Measurements from ENCODE around the gene OTUD3.
"Not testable (repeated sequence)": the region's sequence is repeated elsewhere in the genome, so short reads cannot be mapped to it uniquely, and the experiment has no call there.

The OTUD3 gene

GRCh38 chr1:19882111-19883071, at the start of gene OTUD3:
Gene OTUD3 (plus strand): TSS chr1:19882395. CDS start chr1:19882514, 119 bp downstream.
- H3K36me3 ChIP-seq (ENCODE audit: control insufficient read depth, insufficient read depth, low read length) = no peaks in the 10 kb centered on the region
- H3K9me3 ChIP-seq (ENCODE audit: control insufficient read depth, low read length) = no peaks in the 10 kb centered on the region
- H3K9ac ChIP-seq (ENCODE audit: low read length) = peak within 1 kb of the TSS; percentile 61
- H3K4me1 ChIP-seq (ENCODE audit: control insufficient read depth, insufficient read depth, low read length) = peaks cover 15% of the 10 kb centered on the region
- H3K27me3 ChIP-seq (ENCODE audit: control insufficient read depth, insufficient read depth, low read length) = no peaks in the 10 kb centered on the region
- peak within 1 kb of the TSS; percentile 48 for H3K4me3 ChIP-seq (ENCODE audit: low read length)

GRCh38 chr1:19835578-19835977, 46.6 kb upstream of the OTUD3 start:
- Histone ChIP-seq H3K27me3 (ENCODE audit: control insufficient read depth, insufficient read depth, low read length) (no peaks in the 10 kb centered on the region), H3K4me3 (ENCODE audit: low read length) (no peak overlapping the region), H3K36me3 (ENCODE audit: control insufficient read depth, insufficient read depth, low read length) (no peaks in the 10 kb centered on the region), H3K9ac (ENCODE audit: low read length) (no peak overlapping the region), H3K9me3 (ENCODE audit: control insufficient read depth, low read length) (no peaks in the 10 kb centered on the region), H3K4me1 (ENCODE audit: control insufficient read depth, insufficient read depth, low read length) (no peaks in the 10 kb centered on the region)

DNA sequence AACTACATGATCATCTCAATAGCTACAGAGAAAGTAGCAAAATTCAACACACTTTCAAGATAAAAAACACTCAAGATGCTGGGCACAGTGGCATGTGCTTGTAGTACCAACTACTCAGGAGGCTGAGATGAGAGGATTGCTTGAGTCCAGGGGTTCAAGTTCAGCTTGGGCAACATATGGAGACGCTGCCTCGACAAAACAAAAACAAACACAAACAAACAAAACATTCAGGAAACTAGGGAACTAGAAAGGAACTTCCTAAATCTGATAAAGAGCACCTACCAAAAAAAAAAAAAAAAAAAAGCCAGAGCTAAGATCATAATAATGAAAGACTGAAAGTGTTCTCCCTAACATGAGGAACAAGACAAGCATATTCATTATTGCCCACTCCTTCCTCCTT, 44.3 kb upstream of the OTUD3 start:
- H3K36me3 ChIP-seq (ENCODE audit: control insufficient read depth, insufficient read depth, low read length) = no peaks in the 10 kb centered on the region
- no peaks in the 10 kb centered on the region for H3K27me3 ChIP-seq (ENCODE audit: control insufficient read depth, insufficient read depth, low read length)
- H3K4me1 ChIP-seq (ENCODE audit: control insufficient read depth, insufficient read depth, low read length) = no peaks in the 10 kb centered on the region
- H3K9ac ChIP-seq (ENCODE audit: low read length) = no peak overlapping the region
- H3K9me3 ChIP-seq (ENCODE audit: control insufficient read depth, low read length) = no peaks in the 10 kb centered on the region
- H3K4me3 ChIP-seq (ENCODE audit: low read length) = no peak overlapping the region

DNA sequence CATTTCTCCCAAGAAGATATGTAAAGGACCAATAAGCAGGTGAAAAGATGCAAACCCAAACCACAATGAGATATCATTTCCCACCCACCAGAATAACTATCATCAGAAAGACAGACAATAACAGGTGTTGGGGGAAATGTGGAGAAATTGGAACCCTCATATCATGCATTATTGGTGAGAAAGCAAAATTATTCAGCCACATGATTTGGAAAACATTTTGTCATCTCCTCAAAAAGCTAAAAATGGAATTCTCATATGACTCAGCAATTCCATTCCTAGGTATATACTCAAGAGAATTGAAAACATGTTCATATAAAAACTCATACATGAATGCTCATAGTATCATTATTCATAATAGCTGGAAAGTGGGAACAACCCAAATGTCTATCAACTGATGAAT, 42.0 kb upstream of the OTUD3 start:
- Histone ChIP-seq H3K9ac (ENCODE audit: low read length) (no peak overlapping the region), H3K27me3 (ENCODE audit: control insufficient read depth, insufficient read depth, low read length) (no peaks in the 10 kb centered on the region), H3K4me3 (ENCODE audit: low read length) (no peak overlapping the region), H3K36me3 (ENCODE audit: control insufficient read depth, insufficient read depth, low read length) (no peaks in the 10 kb centered on the region), H3K4me1 (ENCODE audit: control insufficient read depth, insufficient read depth, low read length) (no peaks in the 10 kb centered on the region), H3K9me3 (ENCODE audit: control insufficient read depth, low read length) (no peaks in the 10 kb centered on the region)

DNA sequence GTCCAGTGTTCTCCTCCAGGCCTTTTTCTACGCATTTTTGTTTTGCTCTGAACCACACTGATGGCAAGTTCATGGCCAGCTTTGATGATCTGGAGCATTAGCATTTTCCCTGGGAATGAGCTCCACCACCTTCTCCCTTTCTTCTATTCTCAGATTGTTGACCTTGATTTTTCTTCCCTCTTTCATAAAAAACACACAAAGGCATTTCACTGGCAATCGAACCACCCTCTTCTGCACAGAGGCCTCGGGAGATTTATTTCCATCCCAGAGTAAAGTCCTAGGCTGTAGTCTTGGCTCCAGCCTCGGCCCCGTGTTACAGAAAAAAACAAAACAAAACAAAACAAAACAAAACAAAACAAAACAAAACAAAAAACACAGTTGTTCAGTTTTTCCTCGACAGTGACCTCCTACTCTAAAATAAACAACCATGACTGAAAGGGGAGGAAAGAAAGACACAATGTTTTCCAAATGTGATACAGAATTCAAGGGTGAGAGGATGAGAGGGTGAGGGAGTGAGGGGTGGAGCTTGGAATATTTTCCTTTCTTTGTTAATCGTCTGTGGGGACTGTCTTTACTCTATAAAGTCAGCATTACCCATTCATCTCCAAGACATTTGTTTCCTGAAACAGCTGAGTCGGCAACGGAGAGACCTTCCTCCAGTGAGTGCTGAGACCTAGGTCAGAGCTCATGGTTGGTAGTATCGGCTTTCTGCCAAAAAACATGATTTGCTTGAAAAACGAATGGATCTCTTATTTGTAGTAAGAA, 37.3 kb upstream of the OTUD3 start:
- no peak overlapping the region for H3K4me3 ChIP-seq (ENCODE audit: low read length)
- no peaks in the 10 kb centered on the region for H3K27me3 ChIP-seq (ENCODE audit: control insufficient read depth, insufficient read depth, low read length)
- no peaks in the 10 kb centered on the region for H3K9me3 ChIP-seq (ENCODE audit: control insufficient read depth, low read length)
- H3K36me3 ChIP-seq (ENCODE audit: control insufficient read depth, insufficient read depth, low read length) = no peaks in the 10 kb centered on the region
- peaks cover 12% of the 10 kb centered on the region for H3K4me1 ChIP-seq (ENCODE audit: control insufficient read depth, insufficient read depth, low read length)
- H3K9ac ChIP-seq (ENCODE audit: low read length) = no peak overlapping the region

GRCh38 chr1:19845555-19845954, 36.6 kb upstream of the OTUD3 start:
- Histone ChIP-seq H3K4me3 (ENCODE audit: low read length) (no peak overlapping the region), H3K27me3 (ENCODE audit: control insufficient read depth, insufficient read depth, low read length) (no peaks in the 10 kb centered on the region), H3K9me3 (ENCODE audit: control insufficient read depth, low read length) (no peaks in the 10 kb centered on the region), H3K4me1 (ENCODE audit: control insufficient read depth, insufficient read depth, low read length) (peaks cover 12% of the 10 kb centered on the region), H3K9ac (ENCODE audit: low read length) (no peak overlapping the region), H3K36me3 (ENCODE audit: control insufficient read depth, insufficient read depth, low read length) (no peaks in the 10 kb centered on the region)

GRCh38 chr1:19846338-19846737, 35.9 kb upstream of the OTUD3 start:
- Histone ChIP-seq H3K9ac (ENCODE audit: low read length) (no peak overlapping the region), H3K36me3 (ENCODE audit: control insufficient read depth, insufficient read depth, low read length) (no peaks in the 10 kb centered on the region), H3K4me1 (ENCODE audit: control insufficient read depth, insufficient read depth, low read length) (peaks cover 12% of the 10 kb centered on the region), H3K4me3 (ENCODE audit: low read length) (no peak overlapping the region), H3K9me3 (ENCODE audit: control insufficient read depth, low read length) (no peaks in the 10 kb centered on the region), H3K27me3 (ENCODE audit: control insufficient read depth, insufficient read depth, low read length) (no peaks in the 10 kb centered on the region)

DNA sequence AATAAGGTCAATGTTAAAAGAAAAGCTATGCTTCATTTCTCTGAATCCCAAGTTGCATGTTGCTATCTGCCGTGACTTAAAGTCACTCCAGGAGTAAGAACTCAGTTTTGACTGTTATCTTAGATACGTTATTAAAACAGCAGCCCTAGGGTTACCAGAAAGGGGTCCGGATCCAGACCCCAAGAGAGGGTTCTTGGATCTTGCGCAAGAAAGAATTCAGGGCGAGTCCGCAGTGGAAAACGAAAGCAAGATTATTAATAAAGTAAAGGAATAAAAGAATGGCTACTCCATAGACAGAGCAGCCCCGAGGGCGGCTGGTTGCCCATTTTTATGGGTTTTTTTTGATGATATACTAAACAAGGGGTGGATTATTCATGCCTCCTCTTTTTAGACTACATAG, 34.9 kb upstream of the OTUD3 start:
- not testable (repeated sequence) for H3K4me3 ChIP-seq (ENCODE audit: low read length)

DNA sequence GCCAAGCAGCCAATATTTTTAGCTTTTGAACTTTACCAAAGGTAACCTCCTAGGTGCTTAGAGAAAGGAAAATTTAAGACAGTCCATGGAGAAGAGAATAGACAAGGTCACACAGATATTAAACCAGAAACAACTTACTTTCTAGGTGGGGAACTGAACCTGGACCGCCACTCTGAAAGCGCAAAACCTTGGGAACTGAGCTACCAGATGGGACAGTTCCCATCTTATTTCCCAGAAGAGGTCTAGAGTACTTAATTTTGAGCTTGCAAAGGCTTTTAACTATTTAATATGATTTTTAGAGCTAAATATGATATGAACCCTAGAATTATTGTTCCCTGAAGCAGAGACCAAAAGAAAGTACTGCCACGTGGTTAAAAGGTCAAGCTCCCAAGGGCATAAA, 32.9 kb upstream of the OTUD3 start:
- not testable (repeated sequence) for H3K9ac ChIP-seq (ENCODE audit: low read length); H3K36me3 ChIP-seq (ENCODE audit: control insufficient read depth, insufficient read depth, low read length); H3K27me3 ChIP-seq (ENCODE audit: control insufficient read depth, insufficient read depth, low read length); H3K4me3 ChIP-seq (ENCODE audit: low read length); H3K9me3 ChIP-seq (ENCODE audit: control insufficient read depth, low read length)
- peaks cover 12% of the 10 kb centered on the region for H3K4me1 ChIP-seq (ENCODE audit: control insufficient read depth, insufficient read depth, low read length)

More for the DNA sequence above, 34.9 kb upstream of the OTUD3 start:
- not testable (repeated sequence) for H3K9ac ChIP-seq (ENCODE audit: low read length); H3K9me3 ChIP-seq (ENCODE audit: control insufficient read depth, low read length); H3K27me3 ChIP-seq (ENCODE audit: control insufficient read depth, insufficient read depth, low read length); H3K36me3 ChIP-seq (ENCODE audit: control insufficient read depth, insufficient read depth, low read length)
- peaks cover 12% of the 10 kb centered on the region for H3K4me1 ChIP-seq (ENCODE audit: control insufficient read depth, insufficient read depth, low read length)

DNA sequence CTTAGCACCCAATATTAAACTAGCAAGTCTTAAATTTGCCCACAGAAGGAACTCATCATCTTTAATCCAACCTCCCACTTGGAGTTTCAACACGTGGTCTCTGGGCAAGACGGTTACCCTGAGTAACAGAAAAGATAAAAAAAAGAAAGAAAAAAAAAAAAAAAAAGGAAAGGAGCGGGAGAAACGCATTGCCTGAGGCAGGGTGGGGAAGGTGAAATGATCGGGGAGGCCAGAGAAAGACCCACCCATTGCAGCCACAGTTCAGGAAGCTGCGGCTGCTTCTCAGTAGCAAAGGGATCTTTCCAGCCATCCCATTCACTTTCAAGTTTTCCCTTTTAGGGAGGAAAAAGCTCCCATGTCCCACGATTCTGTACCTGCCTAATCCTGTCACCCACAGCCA, 32.0 kb upstream of the OTUD3 start:
- no peak overlapping the region for H3K9ac ChIP-seq (ENCODE audit: low read length)
- no peaks in the 10 kb centered on the region for H3K36me3 ChIP-seq (ENCODE audit: control insufficient read depth, insufficient read depth, low read length)
- no peak overlapping the region for H3K4me3 ChIP-seq (ENCODE audit: low read length)
- no peaks in the 10 kb centered on the region for H3K9me3 ChIP-seq (ENCODE audit: control insufficient read depth, low read length)
- no peaks in the 10 kb centered on the region for H3K27me3 ChIP-seq (ENCODE audit: control insufficient read depth, insufficient read depth, low read length)
- peaks cover 12% of the 10 kb centered on the region for H3K4me1 ChIP-seq (ENCODE audit: control insufficient read depth, insufficient read depth, low read length)

- no peaks in the 10 kb centered on the region for H3K36me3 ChIP-seq (ENCODE audit: control insufficient read depth, insufficient read depth, low read length)
- no peak overlapping the region for H3K4me3 ChIP-seq (ENCODE audit: low read length)
- H3K9ac ChIP-seq (ENCODE audit: low read length) = no peak overlapping the region
- no peaks in the 10 kb centered on the region for H3K9me3 ChIP-seq (ENCODE audit: control insufficient read depth, low read length)
- no peaks in the 10 kb centered on the region for H3K27me3 ChIP-seq (ENCODE audit: control insufficient read depth, insufficient read depth, low read length)
- no peaks in the 10 kb centered on the region for H3K4me1 ChIP-seq (ENCODE audit: control insufficient read depth, insufficient read depth, low read length)
Measured at GRCh38 chr1:19852036-19852435, 30.2 kb upstream of the OTUD3 start.

DNA sequence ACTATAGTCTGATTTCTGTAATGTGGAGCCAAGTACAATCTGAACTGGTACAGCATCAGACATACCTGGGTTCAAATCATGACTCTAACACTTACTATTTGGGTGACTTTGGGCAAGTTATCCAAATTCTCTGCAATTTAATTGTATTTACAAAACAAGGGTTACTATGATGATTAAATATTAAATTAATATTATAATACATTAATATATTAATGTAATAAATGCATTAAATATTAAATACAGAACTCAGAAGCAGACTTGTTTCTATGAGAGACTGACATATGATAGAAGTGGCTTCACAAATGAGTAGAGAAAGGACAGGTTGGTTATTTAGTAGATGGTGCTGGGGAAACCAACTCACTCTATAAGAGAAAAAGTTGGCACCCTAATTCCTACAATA, 27.3 kb upstream of the OTUD3 start:
- Histone ChIP-seq H3K27me3 (ENCODE audit: control insufficient read depth, insufficient read depth, low read length) (no peaks in the 10 kb centered on the region), H3K9ac (ENCODE audit: low read length) (no peak overlapping the region), H3K9me3 (ENCODE audit: control insufficient read depth, low read length) (no peaks in the 10 kb centered on the region), H3K4me3 (ENCODE audit: low read length) (no peak overlapping the region), H3K4me1 (ENCODE audit: control insufficient read depth, insufficient read depth, low read length) (no peaks in the 10 kb centered on the region), H3K36me3 (ENCODE audit: control insufficient read depth, insufficient read depth, low read length) (no peaks in the 10 kb centered on the region)
